Neuronal stem cell (in vitro differentiated cells): ENCODE results near the gene HDAC4.

Source experiments
- DNase-seq: peaks from one replicate; pipeline ENCODE4 v3.0.0-alpha.2; 2013; ENCODE audit warnings: low spot score
- H2AFZ ChIP-seq: one replicate; pipeline ENCODE4 v1.6.1; 2013; ENCODE audit warnings: mild to moderate bottlenecking, low read length, inconsistent platforms
- H2AK5ac ChIP-seq: 2 replicates; pipeline ENCODE4 v1.6.1; 2013; ENCODE audit warnings: low read depth, mild to moderate bottlenecking, inconsistent platforms, low read length, moderate library complexity, mixed read lengths
- H2BK120ac ChIP-seq: 2 replicates; pipeline ENCODE4 v1.6.1; 2013; ENCODE audit warnings: low read depth, mild to moderate bottlenecking, inconsistent platforms, low read length, moderate library complexity, mixed read lengths
- H2BK12ac ChIP-seq: one replicate; pipeline ENCODE4 v1.6.1; 2013; ENCODE audit warnings: low read length, inconsistent platforms
- H2BK15ac ChIP-seq: 2 replicates; pipeline ENCODE4 v1.6.1; 2013; ENCODE audit warnings: mild to moderate bottlenecking, low read length, inconsistent platforms, mixed read lengths
- H2BK5ac ChIP-seq: one replicate; pipeline ENCODE4 v1.6.1; 2013; ENCODE audit warnings: inconsistent platforms, mild to moderate bottlenecking, low read length, moderate library complexity
- H3K14ac ChIP-seq: one replicate; pipeline ENCODE4 v1.6.1; 2013; ENCODE audit warnings: low read length, inconsistent platforms
- H3K18ac ChIP-seq: 2 replicates; pipeline ENCODE4 v1.6.1; 2013; ENCODE audit warnings: low read length, inconsistent platforms
- H3K23ac ChIP-seq: 2 replicates; pipeline ENCODE4 v1.6.1; 2013; ENCODE audit warnings: low read depth, mild to moderate bottlenecking, mixed read lengths, low read length, inconsistent platforms; ENCODE audit not compliant: poor library complexity
- H3K27ac ChIP-seq: replicated peaks from 3 replicates; pipeline ENCODE4 v1.5.1; 2013; ENCODE audit warnings: low read length, inconsistent platforms
- H3K27me3 ChIP-seq, 3 experiments: 2 replicates each; pipeline ENCODE4 v1.6.1; 2013; ENCODE audit warnings: low read length in 3 of 3, mild to moderate bottlenecking in 2 of 3, inconsistent platforms in 1 of 3, low read depth in 1 of 3, mixed read lengths in 1 of 3, moderate library complexity in 1 of 3; ENCODE audit not compliant: control insufficient read depth in 3 of 3, insufficient read depth in 3 of 3
- H3K36me3 ChIP-seq, 2 donors: replicated peaks in 1 of 2; 2 replicates each; pipeline ENCODE4 v1.6.1; 2013; ENCODE audit warnings: low read length in 2 of 2; ENCODE audit not compliant: control insufficient read depth in 2 of 2, insufficient read depth in 2 of 2
- H3K4ac ChIP-seq: 2 replicates; pipeline ENCODE4 v1.6.1; 2013; ENCODE audit warnings: inconsistent platforms, mild to moderate bottlenecking, low read length, moderate library complexity
- H3K4me1 ChIP-seq, 2 donors: 1 replicate in 1 of 2; 2 replicates in 1 of 2; pipeline ENCODE4 v1.6.1; 2013; ENCODE audit warnings: low read length in 2 of 2, low read depth in 1 of 2; ENCODE audit not compliant: control insufficient read depth in 2 of 2, insufficient read depth in 1 of 2
- H3K4me2 ChIP-seq: one replicate; pipeline ENCODE4 v1.6.1; 2013; ENCODE audit warnings: mild to moderate bottlenecking, low read length, inconsistent platforms; ENCODE audit not compliant: insufficient read depth, poor library complexity, severe bottlenecking
- H3K4me3 ChIP-seq, 2 donors: 2 replicates each; pipeline ENCODE4 v1.5.1; 2013; ENCODE audit warnings: low read length in 2 of 2, mild to moderate bottlenecking in 2 of 2, inconsistent platforms in 1 of 2, moderate library complexity in 1 of 2
- H3K79me1 ChIP-seq: one replicate; pipeline ENCODE4 v1.6.1; 2013; ENCODE audit warnings: low read depth, mild to moderate bottlenecking, inconsistent platforms, low read length, moderate library complexity
- H3K9ac ChIP-seq: one replicate; pipeline ENCODE4 v1.6.1; 2013; ENCODE audit warnings: mild to moderate bottlenecking, low read depth, low read length, inconsistent platforms; ENCODE audit not compliant: poor library complexity
- H3K9me3 ChIP-seq, 2 donors: replicated peaks in 1 of 2; 2 replicates each; pipeline versions ENCODE3 to v1.6.1; 2013; ENCODE audit warnings: low read length in 2 of 2, mild to moderate bottlenecking in 2 of 2, inconsistent platforms in 1 of 2, low read depth in 1 of 2, mixed read lengths in 1 of 2, moderate library complexity in 1 of 2; ENCODE audit not compliant: control insufficient read depth in 2 of 2, insufficient read depth in 1 of 2
- H4K8ac ChIP-seq: one replicate; pipeline ENCODE4 v1.6.1; 2013; ENCODE audit warnings: low read depth, mild to moderate bottlenecking, inconsistent platforms, low read length, moderate library complexity
- H4K91ac ChIP-seq: one replicate; pipeline ENCODE4 v1.6.1; 2013; ENCODE audit warnings: low read length, low read depth, mild to moderate bottlenecking, inconsistent platforms; ENCODE audit not compliant: poor library complexity
- WGBS, 2 donors: extraction: QIAGEN DNeasy Blood & Tissue Kit; methylation state at CpG; one replicate each; pipeline ENCODE4 v1.1.7; 2013; ENCODE audit warnings: missing lambda C conversion rate in 2 of 2, mixed read lengths in 1 of 2; ENCODE audit not compliant: insufficient read length in 2 of 2, insufficient replicate concordance in 1 of 2; ENCODE audit errors: extremely low coverage in 2 of 2; 5-methylcytosine and 5-hydroxymethylcytosine counted together

HDAC4 gene

GRCh38 chr2:239146741-239147181 lies 254.1 kb downstream of the HDAC4 start:
- no peak overlapping the region for H3K4ac ChIP-seq
- H3K9me3 ChIP-seq: no peaks in the 10 kb centered on the region
- no peak overlapping the region for H3K23ac ChIP-seq
- WGBS, 2 donors: no CpG with 5 or more reads among the region's 12 CpGs
- H4K91ac ChIP-seq: no peak overlapping the region
- H2BK15ac ChIP-seq: no peak overlapping the region
- no peak for DNase-seq
- H3K36me3 ChIP-seq: peaks cover 24 to 64% of the 10 kb centered on the region in 2 donors
- H4K8ac ChIP-seq: no peak overlapping the region
- no peak overlapping the region for H3K4me3 ChIP-seq
- H2AFZ ChIP-seq: no peak overlapping the region
- no peak overlapping the region for H3K18ac ChIP-seq
- no peak overlapping the region for H2BK12ac ChIP-seq
- no peaks in the 10 kb centered on the region for H3K27me3 ChIP-seq
- H2BK5ac ChIP-seq: no peak overlapping the region
- H3K14ac ChIP-seq: no peak overlapping the region
- no peak overlapping the region for H3K9ac ChIP-seq
- H3K4me1 ChIP-seq: no peaks in the 10 kb centered on the region
- no peak overlapping the region for H3K4me2 ChIP-seq
- peaks cover 8% of the 10 kb centered on the region for H3K79me1 ChIP-seq
- no peak overlapping the region for H2AK5ac ChIP-seq
- no peak overlapping the region for H3K27ac ChIP-seq
- H2BK120ac ChIP-seq: no peak overlapping the region

- H3K79me1 ChIP-seq: peaks cover 5% of the 10 kb centered on the region
- WGBS, 2 donors: no CpG with 5 or more reads among the region's 19 CpGs
- no peak overlapping the region for H4K91ac ChIP-seq
- no peak overlapping the region for H3K4me2 ChIP-seq
- peak overlapping the region; percentile 30 for H3K9ac ChIP-seq
- H3K23ac ChIP-seq: no peak overlapping the region
- no peak overlapping the region for H2AFZ ChIP-seq
- peaks cover 22 to 64% of the 10 kb centered on the region in 2 donors for H3K36me3 ChIP-seq
- H3K18ac ChIP-seq: no peak overlapping the region
- no peaks in the 10 kb centered on the region for H3K27me3 ChIP-seq
- no peaks in the 10 kb centered on the region for H3K4me1 ChIP-seq
- peak overlapping the region in 1 of 2 donors; percentile 10 for H3K4me3 ChIP-seq
- H2AK5ac ChIP-seq: no peak overlapping the region
- H2BK15ac ChIP-seq: no peak overlapping the region
- no peak overlapping the region for H3K27ac ChIP-seq
- no peak overlapping the region for H3K14ac ChIP-seq
- H2BK120ac ChIP-seq: no peak overlapping the region
- DNase-seq: no peak
- no peak overlapping the region for H2BK12ac ChIP-seq
- H2BK5ac ChIP-seq: no peak overlapping the region
- no peaks in the 10 kb centered on the region for H3K9me3 ChIP-seq
- no peak overlapping the region for H3K4ac ChIP-seq
- no peak overlapping the region for H4K8ac ChIP-seq
Observed at GRCh38 chr2:239146011-239146641, 254.7 kb downstream of the HDAC4 start.

- Histone ChIP-seq H2AFZ (no peak overlapping the region), H3K27ac (no peak overlapping the region), H4K91ac (no peak overlapping the region), H3K4me2 (no peak overlapping the region), H3K4ac (no peak overlapping the region), H2BK12ac (no peak overlapping the region), H3K9me3 (no peaks in the 10 kb centered on the region), H2AK5ac (no peak overlapping the region), H3K36me3 (peaks cover 21 to 67% of the 10 kb centered on the region in 2 donors), H3K4me1 (no peaks in the 10 kb centered on the region), H2BK5ac (no peak overlapping the region), H3K27me3 (no peaks in the 10 kb centered on the region), H3K18ac (no peak overlapping the region), H3K4me3 (no peak overlapping the region), H2BK120ac (no peak overlapping the region), H4K8ac (no peak overlapping the region), H3K23ac (no peak overlapping the region), H3K9ac (no peak overlapping the region), H2BK15ac (no peak overlapping the region), H3K14ac (no peak overlapping the region), H3K79me1 (peaks cover 5% of the 10 kb centered on the region)
- WGBS, 2 donors: no CpG with 5 or more reads among the region's 9 CpGs
- DNase-seq: no peak
Observed at GRCh38 chr2:239145601-239146000, 255.2 kb downstream of the HDAC4 start.

DNA sequence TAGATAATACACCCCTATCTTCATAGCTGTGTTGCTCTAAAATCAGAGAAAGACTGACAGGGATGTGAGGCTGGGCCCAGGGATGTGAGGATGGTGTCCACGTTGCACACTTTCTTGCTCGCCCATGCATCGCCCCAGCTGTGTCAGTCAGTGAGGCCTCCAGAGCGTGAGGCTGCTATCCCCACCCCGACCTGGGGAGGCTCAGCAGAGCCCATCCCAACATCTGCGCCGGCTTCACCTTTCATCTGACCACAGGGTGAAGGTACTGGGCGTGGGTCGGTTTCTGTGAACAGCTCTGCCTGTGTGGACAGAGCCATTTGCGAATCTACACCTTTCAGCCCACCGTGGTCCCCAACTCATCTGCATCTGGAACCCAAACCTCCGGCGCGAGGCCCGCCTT lies 255.7 kb downstream of the HDAC4 start:
- H2BK120ac ChIP-seq: no peak overlapping the region

More for the DNA sequence above, 255.7 kb downstream of the HDAC4 start:
- H2AK5ac ChIP-seq: no peak overlapping the region
- no peak overlapping the region for H4K91ac ChIP-seq
- H3K4me3 ChIP-seq: no peak overlapping the region
- no peak overlapping the region for H2BK5ac ChIP-seq
- no peak overlapping the region for H2AFZ ChIP-seq
- H3K9ac ChIP-seq: no peak overlapping the region
- H3K14ac ChIP-seq: no peak overlapping the region
- H3K79me1 ChIP-seq: peaks cover 2% of the 10 kb centered on the region
- no peak overlapping the region for H3K4ac ChIP-seq
- no peaks in the 10 kb centered on the region for H3K27me3 ChIP-seq
- H3K23ac ChIP-seq: no peak overlapping the region
- H2BK12ac ChIP-seq: no peak overlapping the region
- H2BK15ac ChIP-seq: no peak overlapping the region
- peaks cover 19 to 71% of the 10 kb centered on the region in 2 donors for H3K36me3 ChIP-seq
- no peak for DNase-seq
- no peaks in the 10 kb centered on the region for H3K4me1 ChIP-seq
- H3K4me2 ChIP-seq: no peak overlapping the region
- no CpG with 5 or more reads among the region's 15 CpGs for WGBS, 2 donors
- no peak overlapping the region for H4K8ac ChIP-seq
- H3K27ac ChIP-seq: no peak overlapping the region
- no peaks in the 10 kb centered on the region for H3K9me3 ChIP-seq
- no peak overlapping the region for H3K18ac ChIP-seq
